Fibroblast of skin of scalp (primary cell): ENCODE data around the gene ADGRG3.
"Not testable (repeated sequence)": the region's sequence is repeated elsewhere in the genome, so short reads cannot be mapped to it uniquely, and the experiment has no call there.

Experiments
- DNase-seq: peaks from one replicate; pipeline ENCODE4 v3.0.0-alpha.2; 2013

The ADGRG3 gene

DNA sequence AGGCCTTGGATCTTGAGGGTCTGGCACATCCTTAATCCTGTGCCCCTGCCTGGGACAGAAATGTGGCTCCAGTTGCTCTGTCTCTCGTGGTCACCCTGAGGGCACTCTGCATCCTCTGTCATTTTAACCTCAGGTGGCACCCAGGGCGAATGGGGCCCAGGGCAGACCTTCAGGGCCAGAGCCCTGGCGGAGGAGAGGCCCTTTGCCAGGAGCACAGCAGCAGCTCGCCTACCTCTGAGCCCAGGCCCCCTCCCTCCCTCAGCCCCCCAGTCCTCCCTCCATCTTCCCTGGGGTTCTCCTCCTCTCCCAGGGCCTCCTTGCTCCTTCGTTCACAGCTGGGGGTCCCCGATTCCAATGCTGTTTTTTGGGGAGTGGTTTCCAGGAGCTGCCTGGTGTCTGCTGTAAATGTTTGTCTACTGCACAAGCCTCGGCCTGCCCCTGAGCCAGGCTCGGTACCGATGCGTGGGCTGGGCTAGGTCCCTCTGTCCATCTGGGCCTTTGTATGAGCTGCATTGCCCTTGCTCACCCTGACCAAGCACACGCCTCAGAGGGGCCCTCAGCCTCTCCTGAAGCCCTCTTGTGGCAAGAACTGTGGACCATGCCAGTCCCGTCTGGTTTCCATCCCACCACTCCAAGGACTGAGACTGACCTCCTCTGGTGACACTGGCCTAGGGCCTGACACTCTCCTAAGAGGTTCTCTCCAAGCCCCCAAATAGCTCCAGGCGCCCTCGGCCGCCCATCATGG is 4.0 kb upstream of the ADGRG3 start:
- DNase-seq = no peak

DNA sequence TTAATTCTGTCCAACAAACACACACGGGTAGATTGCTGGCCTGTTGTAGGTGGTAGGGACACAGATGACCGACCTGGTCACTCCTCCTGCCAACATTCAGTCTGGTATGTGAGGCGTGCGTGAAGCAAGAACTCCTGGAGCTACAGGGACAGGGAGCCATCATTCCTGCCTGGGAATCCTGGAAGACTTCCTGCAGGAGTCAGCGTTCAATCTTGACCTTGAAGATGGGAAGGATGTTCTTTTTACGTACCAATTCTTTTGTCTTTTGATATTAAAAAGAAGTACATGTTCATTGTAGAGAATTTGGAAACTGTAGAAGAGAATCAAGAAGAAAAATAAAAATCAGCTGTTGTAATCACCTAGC is 3.5 kb upstream of the ADGRG3 start:
- no peak for DNase-seq

- no peak for DNase-seq
Measured at GRCh38 chr16:57665541-57665940, 2.6 kb upstream of the ADGRG3 start.

- DNase-seq = no peak
Measured at GRCh38 chr16:57666353-57667047, 1.6 kb upstream of the ADGRG3 start.

DNA sequence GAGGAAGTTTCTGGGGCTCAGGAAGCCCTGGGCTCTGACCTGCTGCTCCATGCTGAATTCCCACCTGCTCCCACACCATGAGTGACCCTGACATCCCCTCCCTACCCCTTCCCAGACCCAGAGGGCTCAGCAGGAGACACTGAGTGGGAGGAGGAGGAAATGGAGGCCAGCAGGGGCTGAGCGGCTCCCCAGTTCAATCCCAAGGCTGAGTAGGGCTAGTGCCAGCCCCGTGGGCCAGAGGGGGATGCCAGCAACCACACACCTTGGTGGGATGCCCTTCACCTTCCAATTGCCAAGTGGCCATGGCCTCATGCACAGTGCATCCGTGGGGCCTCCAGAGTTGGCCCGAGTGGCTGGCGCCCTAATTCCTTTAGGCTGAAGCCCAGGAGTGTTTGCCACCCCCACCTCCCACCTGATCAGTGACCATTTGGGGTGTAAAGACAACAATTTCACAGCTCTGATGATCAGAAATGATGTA is 1.0 kb upstream of the ADGRG3 start:
- no peak for DNase-seq

DNA sequence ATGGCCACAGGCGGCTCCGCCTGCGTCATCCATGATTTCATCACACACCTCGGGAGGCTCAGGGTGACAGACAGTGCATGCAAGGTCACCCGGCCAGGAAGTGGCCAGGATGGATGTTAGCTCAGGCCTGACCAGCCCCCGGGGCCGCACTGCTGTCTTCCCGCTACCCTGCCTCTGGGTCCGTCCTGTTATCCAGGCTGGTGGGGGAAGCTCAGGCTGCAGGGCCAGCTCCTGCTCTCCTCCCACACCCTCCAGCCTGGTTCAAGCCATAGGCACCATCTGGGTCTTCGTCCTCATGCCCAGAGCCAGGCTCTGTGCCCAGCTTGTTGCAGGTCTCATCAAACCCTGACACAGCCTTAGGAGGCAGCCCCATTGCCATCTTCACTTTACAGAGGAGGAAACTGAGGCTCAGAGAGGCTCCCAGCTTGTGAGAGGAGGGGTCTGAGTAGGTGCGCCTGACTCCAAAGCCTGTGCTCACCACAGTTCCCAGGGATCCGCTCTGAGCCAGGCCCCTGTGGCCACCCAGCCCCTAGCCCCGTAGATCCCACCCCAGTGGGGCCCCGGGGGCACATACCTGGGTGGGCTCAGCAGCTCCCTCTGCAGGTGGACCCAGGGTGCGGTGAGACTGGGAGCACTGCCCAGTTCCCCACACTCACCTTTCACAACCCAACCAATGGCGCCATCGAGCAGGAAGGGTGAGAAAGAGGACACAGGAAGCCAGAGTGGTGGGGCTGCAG is 412 bp upstream of the ADGRG3 start:
- DNase-seq = no peak

GRCh38 chr16:57668630-57669475 is 747 bp downstream of the ADGRG3 start:
- no peak for DNase-seq

- DNase-seq = no peak
Measured at GRCh38 chr16:57669476-57670162, 1.5 kb downstream of the ADGRG3 start.

GRCh38 chr16:57670196-57670595 is 2.1 kb downstream of the ADGRG3 start:
- DNase-seq = no peak

DNA sequence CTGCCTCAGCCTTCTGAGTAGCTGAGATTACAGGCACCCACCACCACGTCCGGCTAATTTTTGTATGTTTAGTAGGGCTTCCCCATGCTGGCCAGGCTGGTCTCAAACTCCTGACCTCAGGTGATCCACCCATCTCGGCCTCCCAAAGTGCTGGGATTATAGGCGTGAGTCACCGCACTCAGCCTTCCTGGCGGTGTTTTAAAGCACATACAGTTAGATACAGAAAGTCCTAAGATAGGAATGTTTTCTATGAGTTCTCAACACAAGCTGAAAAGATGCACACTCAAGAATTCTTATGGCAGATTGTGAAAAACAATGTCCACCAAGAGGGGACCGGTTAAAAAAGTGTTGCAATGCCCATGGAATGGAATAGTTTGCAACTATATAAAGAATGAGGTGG is 3.3 kb downstream of the ADGRG3 start:
- DNase-seq = not testable (repeated sequence)

- DNase-seq = no peak
Measured at GRCh38 chr16:57672416-57672815, 4.3 kb downstream of the ADGRG3 start.

DNA sequence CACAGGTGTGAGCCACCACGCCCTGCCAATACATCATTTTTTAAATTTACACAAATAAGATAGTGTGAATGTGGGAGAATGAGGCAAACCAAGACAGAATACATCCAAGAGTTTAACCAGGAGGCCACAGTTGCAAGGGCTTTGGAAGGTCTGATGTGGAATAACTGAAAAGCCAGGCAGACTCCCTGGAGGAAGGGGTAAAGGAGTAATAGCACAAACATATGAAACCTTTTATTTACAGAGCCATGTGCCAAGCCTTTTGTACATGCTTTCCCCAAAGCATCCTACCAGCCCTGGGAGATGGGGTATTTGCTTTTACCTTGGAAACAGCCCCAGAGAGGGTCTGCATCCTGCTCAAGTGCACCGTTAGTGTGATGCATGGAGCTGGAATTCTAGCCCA is 4.7 kb downstream of the ADGRG3 start:
- no peak for DNase-seq

- no peak for DNase-seq
Measured at GRCh38 chr16:57675741-57676551, 7.8 kb downstream of the ADGRG3 start.

DNA sequence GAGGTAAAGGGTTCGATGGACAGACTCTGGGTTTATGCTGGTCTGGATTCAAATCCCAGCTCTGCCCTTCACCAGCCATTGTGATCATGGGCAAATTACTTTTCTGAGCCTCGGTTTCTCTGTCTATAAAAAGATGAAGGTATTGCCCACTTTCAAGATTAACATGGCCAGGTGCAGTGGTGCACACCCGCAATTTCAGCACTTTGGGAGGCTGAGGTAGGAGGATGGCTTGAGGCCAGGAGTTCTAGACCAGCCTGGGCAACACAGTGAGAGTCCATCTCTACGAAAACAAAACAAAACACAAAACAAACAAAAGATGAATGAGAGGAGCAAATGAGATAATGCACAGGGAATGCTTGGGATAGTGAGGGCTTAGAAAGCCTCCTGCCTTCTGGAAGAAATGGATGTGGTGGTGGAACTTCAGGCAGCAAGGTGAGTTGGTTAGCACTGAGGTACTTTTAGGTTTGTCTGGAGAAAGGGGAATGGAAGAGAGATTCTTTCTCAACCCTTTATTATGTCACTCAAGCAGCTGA is 8.5 kb downstream of the ADGRG3 start:
- no peak for DNase-seq

DNA sequence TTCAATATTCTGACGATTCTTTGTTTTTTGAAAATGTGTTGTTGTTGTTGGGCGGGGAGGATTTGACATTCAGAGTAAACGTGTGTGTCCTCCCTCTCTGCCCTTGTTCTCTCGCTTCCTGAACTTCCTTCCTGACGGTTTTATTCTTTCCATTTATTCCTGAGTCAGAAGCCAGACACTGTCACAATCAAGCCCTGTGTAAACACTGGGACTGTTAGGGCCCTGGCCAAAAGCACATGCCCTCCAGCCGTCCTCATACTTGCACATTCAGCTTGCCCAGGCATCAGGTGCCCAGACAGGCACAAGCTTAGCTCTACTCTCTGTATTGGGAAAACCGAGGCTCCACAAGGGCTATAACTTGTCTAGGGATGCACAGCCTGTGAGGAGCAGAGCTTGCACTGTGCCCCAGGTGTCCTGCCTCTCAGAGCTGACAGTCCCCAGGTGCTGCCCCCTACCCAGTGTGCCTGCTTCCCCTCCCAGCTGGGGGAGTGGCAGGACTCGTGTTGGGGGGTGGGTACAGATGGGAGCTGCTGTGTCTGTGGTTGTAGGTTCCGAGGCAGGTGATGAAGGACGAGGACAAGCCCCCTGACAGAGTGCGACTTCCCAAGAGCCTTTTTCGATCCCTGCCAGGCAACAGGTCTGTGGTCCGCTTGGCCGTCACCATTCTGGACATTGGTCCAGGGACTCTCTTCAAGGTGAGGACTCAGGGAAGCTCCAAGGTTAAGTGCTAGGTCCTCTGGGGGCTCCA is 9.7 kb downstream of the ADGRG3 start:
- DNase-seq = no peak

DNA sequence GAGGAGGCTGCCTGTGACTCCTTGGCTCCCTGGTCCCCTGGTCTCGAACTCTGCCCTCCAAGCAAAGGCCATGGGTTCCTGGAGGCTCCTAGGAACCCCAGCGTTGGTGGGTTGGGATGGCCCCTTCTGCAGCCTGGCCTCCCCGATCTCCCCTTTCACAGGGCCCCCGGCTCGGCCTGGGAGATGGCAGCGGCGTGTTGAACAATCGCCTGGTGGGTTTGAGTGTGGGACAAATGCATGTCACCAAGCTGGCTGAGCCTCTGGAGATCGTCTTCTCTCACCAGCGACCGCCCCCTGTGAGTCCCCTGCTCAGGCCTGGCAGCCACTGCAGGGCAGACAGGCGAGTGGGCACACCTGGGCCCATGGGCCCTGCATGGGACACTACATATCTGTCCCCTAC is 10.9 kb downstream of the ADGRG3 start:
- DNase-seq = no peak

- DNase-seq = no peak
Measured at GRCh38 chr16:57679767-57680482, 11.8 kb downstream of the ADGRG3 start.

GRCh38 chr16:57680842-57681375 is 12.8 kb downstream of the ADGRG3 start:
- DNase-seq = no peak
